GM21515 (cell line): ENCODE results near the gene TLL2.
A peak's percentile ranks its signal among the peaks of the same experiment; 100 is the strongest.
"Not testable (repeated sequence)": the region's sequence is repeated elsewhere in the genome, so short reads cannot be mapped to it uniquely, and the experiment has no call there.

Experiments used
- ATAC-seq: cut with Tn5 transposase; IDR thresholded peaks from one replicate; pipeline ENCODE4 v1.9.1; 2021; ENCODE audit not compliant: unreplicated experiment

Gene TLL2

GRCh38 chr10:96513698-96514561 is at the start of gene TLL2:
TLL2 (minus strand) TSS chr10:96513926; CDS start chr10:96513685, 241 bp downstream.
- peak; percentile 79 for ATAC-seq

DNA sequence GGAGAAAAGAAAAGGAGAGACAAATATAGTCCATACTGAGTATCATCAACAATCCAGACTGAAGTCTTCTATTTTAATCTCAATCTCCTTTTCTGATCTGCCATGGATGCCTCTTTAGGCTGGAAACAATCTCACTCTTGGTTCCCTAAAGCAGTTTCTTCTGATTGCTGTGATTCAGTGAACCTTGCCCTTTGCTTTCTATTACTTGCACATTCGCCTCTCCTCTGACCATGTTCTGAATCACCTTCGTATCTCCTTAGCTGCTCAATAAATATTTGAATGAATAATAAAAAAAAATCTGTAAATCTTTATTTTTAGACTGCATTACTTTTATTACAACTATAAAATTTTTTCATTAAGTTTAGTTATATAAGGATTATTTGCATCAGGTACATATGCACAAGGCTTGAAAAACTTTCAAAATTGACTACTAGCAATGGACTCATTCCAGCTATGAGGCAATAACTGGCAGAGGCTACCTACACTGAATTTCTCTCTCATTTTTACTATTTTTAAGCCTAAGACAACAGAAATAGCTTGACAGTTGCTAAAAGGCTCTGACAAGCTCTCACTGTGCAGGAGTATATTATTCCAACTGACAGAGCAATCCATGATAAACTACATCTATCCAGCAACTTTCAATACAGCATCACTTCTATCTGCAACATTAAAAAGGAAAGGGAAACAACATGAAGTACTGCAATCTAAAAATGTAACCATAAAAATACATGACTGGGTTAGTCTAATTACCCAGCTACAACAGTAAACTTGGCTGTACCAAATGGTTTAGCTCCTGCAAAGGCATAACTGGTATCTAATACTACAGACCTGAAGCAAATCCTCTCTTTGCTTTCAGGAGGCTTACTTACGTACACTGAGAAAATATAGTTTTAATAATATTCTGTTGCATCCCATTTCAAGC is 47.5 kb upstream of the TLL2 start:
- no peak for ATAC-seq

DNA sequence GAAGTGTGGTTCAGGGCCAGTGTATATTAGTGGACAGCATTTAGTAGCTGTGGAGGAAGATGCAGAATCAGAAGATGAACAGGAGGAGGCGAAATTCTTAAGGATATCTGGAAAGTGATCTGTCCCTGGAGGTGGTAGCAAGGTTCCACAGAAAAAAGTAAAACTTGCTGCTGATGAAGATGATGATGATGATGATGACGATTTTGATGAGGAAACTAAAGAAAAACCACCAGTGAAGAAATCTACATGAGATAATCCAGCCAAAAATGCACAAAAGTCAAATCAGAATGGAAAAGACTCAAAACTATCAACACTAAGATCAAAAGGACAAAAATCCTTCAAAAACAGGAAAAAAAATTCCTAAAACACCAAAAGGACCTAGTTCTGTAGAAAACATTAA is 46.8 kb upstream of the TLL2 start:
- no peak for ATAC-seq

- no peak for ATAC-seq
Observed at GRCh38 chr10:96556003-96556402, 42.3 kb upstream of the TLL2 start.

GRCh38 chr10:96555330-96555729 is 41.6 kb upstream of the TLL2 start:
- no peak for ATAC-seq

GRCh38 chr10:96548589-96548988 is 34.9 kb upstream of the TLL2 start:
- ATAC-seq, result no peak

- ATAC-seq, result not testable (repeated sequence)
Observed at GRCh38 chr10:96545558-96545957, 31.8 kb upstream of the TLL2 start.

DNA sequence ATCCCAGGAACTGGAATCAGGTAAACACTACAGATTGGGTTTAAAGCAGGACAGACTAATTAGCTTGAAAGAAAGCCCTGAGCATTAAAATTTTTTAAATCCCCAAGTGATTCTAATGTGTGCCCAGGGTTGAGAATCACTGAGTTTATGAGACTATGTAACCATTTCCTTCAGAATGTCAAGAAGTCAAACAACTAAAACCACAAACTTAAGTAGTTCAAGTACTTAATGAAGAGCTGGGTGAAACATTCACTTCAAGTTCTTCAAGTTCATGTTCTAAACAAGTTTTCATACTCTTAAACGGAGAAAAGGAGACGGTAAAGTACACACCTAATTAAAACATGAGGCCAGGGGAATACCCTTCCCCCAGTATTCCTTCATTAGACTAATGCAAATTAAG is 28.2 kb upstream of the TLL2 start:
- ATAC-seq, result no peak

DNA sequence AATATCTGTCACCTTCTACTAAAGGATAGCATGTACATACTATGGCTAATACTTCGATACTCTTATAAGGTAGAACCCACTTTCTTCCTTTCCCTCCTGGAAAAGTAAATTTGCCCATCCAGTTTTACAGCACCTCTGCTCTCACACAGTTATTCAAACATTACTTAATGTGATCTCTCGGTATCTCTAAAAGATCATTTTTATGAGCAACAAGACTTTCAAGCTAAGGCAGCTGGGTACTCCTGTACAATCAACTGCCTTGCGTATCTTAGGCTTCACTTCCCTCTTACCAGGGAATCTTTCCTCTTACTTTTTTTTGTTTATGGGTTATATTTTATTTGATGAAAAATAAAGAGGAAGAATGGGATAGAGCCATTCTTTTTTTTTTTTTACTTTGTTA is 26.5 kb upstream of the TLL2 start:
- ATAC-seq, result no peak

DNA sequence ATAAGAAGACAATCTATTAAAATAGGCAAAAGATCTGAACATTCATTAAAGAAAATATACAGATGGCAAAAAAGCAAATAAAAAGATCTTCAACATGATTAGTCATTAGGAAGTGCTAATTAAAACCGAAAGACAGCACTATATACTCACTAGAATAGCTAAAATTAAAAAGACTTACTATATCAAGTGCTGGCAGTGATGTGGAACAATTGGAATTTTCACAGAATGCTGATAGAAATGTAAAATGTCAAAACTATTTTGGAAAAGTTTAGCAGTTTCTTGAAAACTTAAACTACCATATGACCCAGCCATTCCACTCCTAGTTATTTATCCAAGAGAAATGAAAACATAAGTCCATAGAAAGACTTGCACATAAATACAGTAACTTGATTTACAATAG is 25.0 kb upstream of the TLL2 start:
- ATAC-seq, result no peak

- ATAC-seq, result no peak
Observed at GRCh38 chr10:96536129-96536528, 22.4 kb upstream of the TLL2 start.

DNA sequence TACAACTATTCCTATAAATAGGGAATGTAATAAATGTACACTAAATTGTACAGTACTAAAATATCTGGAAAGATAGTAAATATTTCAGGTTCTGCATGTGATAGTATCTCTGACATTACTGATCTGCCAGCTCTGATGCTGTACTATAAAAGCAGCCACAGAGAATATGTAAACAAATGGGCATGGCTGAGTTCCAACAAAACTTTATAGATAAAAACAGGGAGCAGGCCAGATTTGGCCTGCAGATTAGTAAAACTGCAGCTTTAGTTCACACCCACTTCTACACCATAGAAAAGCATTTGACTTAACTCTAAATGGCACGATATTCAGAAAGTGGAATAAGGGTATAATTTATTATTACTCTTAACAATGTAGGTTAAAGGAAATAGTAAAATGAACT is 18.8 kb upstream of the TLL2 start:
- ATAC-seq, result no peak

GRCh38 chr10:96529634-96530279 is 16.0 kb upstream of the TLL2 start:
- ATAC-seq, result no peak

DNA sequence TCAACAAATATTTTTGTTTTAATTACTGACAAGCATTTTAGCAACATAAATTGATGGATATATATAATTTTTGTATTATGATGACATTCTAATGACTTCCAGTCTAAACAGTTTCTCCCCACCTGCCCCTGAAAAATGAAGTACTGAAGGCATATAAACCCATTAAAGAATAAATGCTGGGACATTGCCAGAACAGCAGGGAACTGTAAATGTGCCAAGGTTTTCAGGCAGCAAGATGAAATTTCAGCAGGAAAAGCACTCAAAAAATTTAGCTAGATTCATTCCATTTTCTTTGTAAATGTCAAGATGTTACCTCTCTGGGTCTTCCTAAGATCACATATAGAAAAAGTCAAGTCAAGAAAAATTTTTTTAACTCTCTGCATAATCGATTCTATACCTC is 11.0 kb upstream of the TLL2 start:
- ATAC-seq, result no peak

DNA sequence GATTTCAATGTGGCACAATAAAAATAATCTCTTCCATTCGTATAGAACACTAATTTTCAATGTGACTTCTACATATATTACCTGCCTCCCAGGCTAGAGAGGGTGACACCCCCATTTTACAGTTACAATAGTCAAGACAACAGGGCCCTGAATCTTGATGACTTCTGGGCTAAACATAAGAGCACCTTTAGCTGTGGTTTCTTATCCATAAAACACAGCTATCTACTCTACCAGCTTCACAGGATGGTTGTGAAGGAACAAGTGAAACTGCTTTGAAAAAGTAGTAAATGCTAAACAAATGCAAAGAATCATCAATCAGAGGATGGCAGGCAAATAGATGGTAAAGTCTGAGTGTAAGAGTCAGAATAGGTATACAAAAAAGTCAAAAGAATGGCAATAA is 3.6 kb upstream of the TLL2 start:
- ATAC-seq, result no peak

GRCh38 chr10:96516337-96516736 is 2.6 kb upstream of the TLL2 start:
- ATAC-seq, result no peak

DNA sequence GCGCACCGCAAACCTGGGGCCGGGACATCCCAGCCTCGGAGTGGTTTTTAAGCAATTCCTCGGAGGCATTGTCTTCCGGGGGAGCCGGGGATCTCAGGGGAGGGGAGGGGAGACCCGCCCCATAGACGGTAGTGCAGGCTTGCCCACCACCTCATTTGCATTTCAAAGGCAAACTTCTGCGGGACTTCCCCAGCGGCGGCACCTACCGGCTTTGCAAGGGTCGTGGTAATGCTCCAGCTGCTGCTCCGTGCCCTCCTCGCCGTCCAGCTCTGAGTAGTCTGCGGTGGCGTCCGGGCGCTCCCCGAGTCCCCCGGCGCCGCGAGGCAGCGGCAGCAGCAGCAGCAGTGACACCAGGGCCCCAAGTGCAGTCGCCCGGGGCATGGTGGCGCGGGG is 425 bp downstream of the TLL2 start:
- no peak for ATAC-seq

GRCh38 chr10:96512524-96513304 is 1.0 kb downstream of the TLL2 start:
- ATAC-seq, result no peak

DNA sequence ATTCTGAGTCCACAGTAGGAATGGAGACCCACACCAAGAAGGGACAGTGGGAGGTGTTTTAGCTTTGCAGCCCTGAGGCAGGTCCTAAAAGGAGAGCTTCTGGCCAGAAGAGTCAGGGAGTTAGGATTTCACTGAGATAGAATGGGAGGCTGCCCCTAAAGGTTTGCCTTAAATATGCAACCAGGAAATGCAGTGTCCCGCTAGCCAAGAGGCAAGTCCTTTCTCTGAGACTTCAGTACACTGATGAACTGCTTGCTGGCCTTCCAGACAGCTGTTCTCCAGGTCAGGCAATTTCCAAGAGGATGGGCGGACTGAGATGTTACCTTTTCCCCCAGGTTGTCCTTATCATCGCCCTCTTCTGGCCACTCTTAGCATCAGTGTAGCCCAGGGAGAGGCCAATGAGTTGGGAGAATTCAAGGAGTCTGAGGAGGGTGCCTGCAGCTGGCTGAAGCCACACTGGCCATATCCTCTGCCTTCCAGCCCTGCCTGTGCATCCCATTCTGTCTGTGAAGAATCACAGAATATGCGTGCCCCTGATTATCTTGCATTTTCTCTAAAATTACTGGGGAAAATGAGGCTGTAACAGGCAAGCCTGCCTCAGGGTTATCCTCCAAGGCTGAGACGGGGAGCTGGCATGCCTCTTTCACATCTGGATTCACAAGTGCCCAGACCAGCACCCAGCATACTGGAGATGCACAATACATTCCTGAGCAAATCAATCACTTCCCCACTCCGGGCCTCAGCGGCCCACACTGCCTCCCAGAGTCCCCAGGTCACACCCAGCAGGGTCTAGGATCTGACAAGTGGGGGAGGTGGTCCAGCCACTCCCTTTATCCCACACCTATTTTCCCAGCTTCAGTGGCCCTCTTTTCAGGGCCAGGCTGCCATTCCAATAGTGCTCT is 2.4 kb downstream of the TLL2 start:
- ATAC-seq, result no peak
